Activated T-cell treated with anti-CD3 and anti-CD28 coated beads, Interleukin-2, amount 50 U/mL, for 4 hours (primary cell): ENCODE results near the gene ACKR4. TPM values are rescaled to one million over a fixed set of nuclear protein-coding genes. Genes with fewer than 3 reads are reported as not detected.
"Not testable (repeated sequence)": the region's sequence is repeated elsewhere in the genome, so short reads cannot be mapped to it uniquely, and the experiment has no call there.

ENCODE experiments used
- ATAC-seq, 2 donors: fragments of 200-7000 bp; cut with Tn5 transposase; one replicate each; pipeline ENCODE4 v1.10.0; 2021
- DNase-seq: peaks from one replicate; pipeline ENCODE4 v3.0.0-alpha.2; 2020
- H3K27me3 Mint-ChIP-seq: one replicate; pipeline ENCODE4 v1.8.0; 2021; ENCODE audit warnings: low read depth, mixed read lengths
- H3K36me3 Mint-ChIP-seq: one replicate; pipeline ENCODE4 v1.8.0; 2022; ENCODE audit warnings: mixed read lengths; ENCODE audit not compliant: insufficient read depth
- H3K4me1 Mint-ChIP-seq: one replicate; pipeline ENCODE4 v1.8.0; 2021; ENCODE audit warnings: low read depth, mixed read lengths
- H3K4me3 Mint-ChIP-seq: one replicate; pipeline ENCODE4 v1.8.0; 2021; ENCODE audit warnings: mild to moderate bottlenecking, moderate library complexity, mixed read lengths
- H3K9me3 Mint-ChIP-seq: one replicate; pipeline ENCODE4 v1.8.0; 2021; ENCODE audit warnings: mixed read lengths
- total RNA-seq, 3 donors: library from RNA; stranded (reverse); gene quantifications; one replicate each; pipeline ENCODE4 v1.2.1, GENCODE V29; 2021

The ACKR4 gene
- total RNA-seq, result not detected

- no peaks in the 10 kb centered on the region for H3K27me3 Mint-ChIP-seq
- no peak within 1 kb of the TSS for H3K4me3 Mint-ChIP-seq
- DNase-seq (no peak), ATAC-seq (no peak)
- peaks cover 2% of the 10 kb centered on the region for H3K4me1 Mint-ChIP-seq
- H3K36me3 Mint-ChIP-seq, result peaks cover 32% of the 10 kb centered on the region
- no peaks in the 10 kb centered on the region for H3K9me3 Mint-ChIP-seq
Observed at GRCh38 chr3:132596816-132597433, at the start of gene ACKR4. Gene ACKR4, plus strand, starts transcription at chr3:132597270. Its CDS starts 3,128 bp downstream, at chr3:132600398.

- peaks cover 17% of the 10 kb centered on the region for H3K4me1 Mint-ChIP-seq
- H3K4me3 Mint-ChIP-seq, result no peak overlapping the region
- no peaks in the 10 kb centered on the region for H3K27me3 Mint-ChIP-seq
- peak in 1 of 2 donors; percentile 13 for ATAC-seq
- no peak for DNase-seq
- H3K9me3 Mint-ChIP-seq, result no peaks in the 10 kb centered on the region
- H3K36me3 Mint-ChIP-seq, result no peaks in the 10 kb centered on the region
Observed at GRCh38 chr3:132549169-132549568, 47.9 kb upstream of the ACKR4 start.

- ATAC-seq, result peak; percentile 85 to 86
- Mint-ChIP-seq H3K4me3 (no peak overlapping the region), H3K4me1 (peaks cover 17% of the 10 kb centered on the region)
Observed at GRCh38 chr3:132549890-132550578, 47.0 kb upstream of the ACKR4 start.

GRCh38 chr3:132550579-132551305 lies 46.3 kb upstream of the ACKR4 start:
- peaks cover 17% of the 10 kb centered on the region for H3K4me1 Mint-ChIP-seq
- no peaks in the 10 kb centered on the region for H3K27me3 Mint-ChIP-seq
- DNase-seq (no peak), ATAC-seq (no peak)
- H3K36me3 Mint-ChIP-seq, result peaks cover 1% of the 10 kb centered on the region
- no peaks in the 10 kb centered on the region for H3K9me3 Mint-ChIP-seq
- no peak overlapping the region for H3K4me3 Mint-ChIP-seq

More at GRCh38 chr3:132549890-132550578, 47.0 kb upstream of the ACKR4 start:
- no peak for DNase-seq
- Mint-ChIP-seq H3K27me3 (no peaks in the 10 kb centered on the region), H3K9me3 (no peaks in the 10 kb centered on the region), H3K36me3 (no peaks in the 10 kb centered on the region)

GRCh38 chr3:132553826-132554225 lies 43.2 kb upstream of the ACKR4 start:
- ATAC-seq (no peak), DNase-seq (no peak)
- H3K4me1 Mint-ChIP-seq, result peaks cover 17% of the 10 kb centered on the region
- no peaks in the 10 kb centered on the region for H3K27me3 Mint-ChIP-seq
- H3K36me3 Mint-ChIP-seq, result peaks cover 11% of the 10 kb centered on the region
- no peaks in the 10 kb centered on the region for H3K9me3 Mint-ChIP-seq
- no peak overlapping the region for H3K4me3 Mint-ChIP-seq

- Mint-ChIP-seq H3K27me3 (no peaks in the 10 kb centered on the region), H3K36me3 (peaks cover 13% of the 10 kb centered on the region), H3K9me3 (no peaks in the 10 kb centered on the region), H3K4me3 (no peak overlapping the region), H3K4me1 (peaks cover 17% of the 10 kb centered on the region)
- ATAC-seq, result no peak
- no peak for DNase-seq
Observed at GRCh38 chr3:132554437-132554836, 42.6 kb upstream of the ACKR4 start.

- no peak overlapping the region for H3K4me3 Mint-ChIP-seq
- H3K4me1 Mint-ChIP-seq, result peaks cover 6% of the 10 kb centered on the region
- no peak for ATAC-seq
- DNase-seq, result no peak
- H3K27me3 Mint-ChIP-seq, result no peaks in the 10 kb centered on the region
- peaks cover 13% of the 10 kb centered on the region for H3K36me3 Mint-ChIP-seq
- H3K9me3 Mint-ChIP-seq, result no peaks in the 10 kb centered on the region
Observed at GRCh38 chr3:132555306-132556035, 41.6 kb upstream of the ACKR4 start.

- H3K36me3 Mint-ChIP-seq, result peaks cover 16% of the 10 kb centered on the region
- not testable (repeated sequence) for H3K4me1 Mint-ChIP-seq, H3K9me3 Mint-ChIP-seq, DNase-seq, ATAC-seq, H3K27me3 Mint-ChIP-seq, H3K4me3 Mint-ChIP-seq
Observed at GRCh38 chr3:132556036-132556386, 41.1 kb upstream of the ACKR4 start.

GRCh38 chr3:132556508-132557159 lies 40.4 kb upstream of the ACKR4 start:
- no peaks in the 10 kb centered on the region for H3K27me3 Mint-ChIP-seq
- ATAC-seq, result no peak
- no peaks in the 10 kb centered on the region for H3K9me3 Mint-ChIP-seq
- no peak for DNase-seq
- no peak overlapping the region for H3K4me3 Mint-ChIP-seq
- peaks cover 16% of the 10 kb centered on the region for H3K36me3 Mint-ChIP-seq
- H3K4me1 Mint-ChIP-seq, result no peaks in the 10 kb centered on the region

GRCh38 chr3:132561003-132561402 lies 36.1 kb upstream of the ACKR4 start:
- ATAC-seq (no peak), DNase-seq (no peak)
- peaks cover 6% of the 10 kb centered on the region for H3K9me3 Mint-ChIP-seq
- H3K4me1 Mint-ChIP-seq, result no peaks in the 10 kb centered on the region
- H3K4me3 Mint-ChIP-seq, result no peak overlapping the region
- no peaks in the 10 kb centered on the region for H3K27me3 Mint-ChIP-seq
- peaks cover 32% of the 10 kb centered on the region for H3K36me3 Mint-ChIP-seq

GRCh38 chr3:132563420-132564069 lies 33.5 kb upstream of the ACKR4 start:
- ATAC-seq, result no peak
- Mint-ChIP-seq H3K9me3 (peaks cover 6% of the 10 kb centered on the region), H3K4me3 (no peak overlapping the region), H3K36me3 (peaks cover 27% of the 10 kb centered on the region), H3K27me3 (no peaks in the 10 kb centered on the region), H3K4me1 (peaks cover 2% of the 10 kb centered on the region)
- no peak for DNase-seq

GRCh38 chr3:132564070-132564465 lies 33.0 kb upstream of the ACKR4 start:
- H3K4me1 Mint-ChIP-seq, result peaks cover 6% of the 10 kb centered on the region
- H3K27me3 Mint-ChIP-seq, result no peaks in the 10 kb centered on the region
- peaks cover 27% of the 10 kb centered on the region for H3K36me3 Mint-ChIP-seq
- no peak overlapping the region for H3K4me3 Mint-ChIP-seq
- peaks cover 6% of the 10 kb centered on the region for H3K9me3 Mint-ChIP-seq
- DNase-seq (no peak), ATAC-seq (no peak)

GRCh38 chr3:132568422-132568821 lies 28.6 kb upstream of the ACKR4 start:
- Mint-ChIP-seq H3K27me3 (no peaks in the 10 kb centered on the region), H3K4me3 (no peak overlapping the region), H3K4me1 (peaks cover 11% of the 10 kb centered on the region), H3K9me3 (no peaks in the 10 kb centered on the region), H3K36me3 (peaks cover 38% of the 10 kb centered on the region)
- no peak for ATAC-seq
- DNase-seq, result no peak
